Ishikawa (cell line): Measurements from ENCODE around the gene TNIK.

ENCODE experiments used
- EGR1 ChIP-seq: IDR thresholded peaks from 2 replicates; pipeline ENCODE4 v1.6.1; 2012
- EP300 ChIP-seq: IDR thresholded peaks from 2 replicates; pipeline ENCODE4 v1.6.1; 2012; ENCODE audit warnings: borderline replicate concordance
- RAD21 ChIP-seq: IDR thresholded peaks from 2 replicates; pipeline ENCODE4 v1.6.1; 2012; ENCODE audit warnings: low read depth
- TAF1 ChIP-seq: IDR thresholded peaks from 2 replicates; pipeline ENCODE4 v1.6.1; 2012; ENCODE audit warnings: low read depth, mild to moderate bottlenecking
- TCF12 ChIP-seq: IDR thresholded peaks from 2 replicates; pipeline ENCODE4 v1.6.1; 2012; ENCODE audit warnings: low read depth
- TEAD4 ChIP-seq: IDR thresholded peaks from 2 replicates; pipeline ENCODE4 v1.6.1; 2012
- TF ChIP-seq, protein P1 (sequence below): IDR thresholded peaks from 2 replicates; pipeline ENCODE4 v1.6.1; 2012

DNA sequence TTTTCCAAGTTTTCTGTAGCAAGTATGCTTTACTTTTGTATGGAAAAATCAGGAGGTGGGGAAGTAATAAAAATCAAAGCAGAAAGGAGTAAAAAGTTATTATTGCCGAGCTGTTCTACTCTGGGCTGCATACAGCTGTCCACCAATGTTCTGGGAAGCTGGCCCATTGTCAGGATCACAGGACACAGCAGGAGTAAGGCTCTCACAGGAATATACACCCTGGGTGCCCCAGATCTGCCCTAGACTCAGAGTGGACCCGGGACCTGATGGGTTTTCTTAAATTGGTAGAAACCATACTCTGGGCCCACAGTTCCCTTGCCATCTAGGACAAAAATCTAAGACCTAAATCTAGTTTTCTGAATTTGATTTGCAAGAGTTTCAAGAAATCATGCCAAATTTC, 60.4 kb downstream of the TNIK start:
- TF ChIP-seq, protein P1, sequence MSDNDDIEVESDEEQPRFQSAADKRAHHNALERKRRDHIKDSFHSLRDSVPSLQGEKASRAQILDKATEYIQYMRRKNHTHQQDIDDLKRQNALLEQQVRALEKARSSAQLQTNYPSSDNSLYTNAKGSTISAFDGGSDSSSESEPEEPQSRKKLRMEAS = no peak
- TF ChIP-seq TEAD4 (no peak), EP300 (no peak), RAD21 (no peak), EGR1 (no peak), TCF12 (no peak), TAF1 (no peak)
